AG04450 (cell line): Measurements from ENCODE around the gene MRTO4. TPM values are rescaled to one million over a fixed set of nuclear protein-coding genes. Genes with fewer than 3 reads are reported as not detected.

Experiments
- CTCF ChIA-PET: fragments of 300-600, 350-600 bp; formaldehyde crosslinking; extraction: SDS; loops from one replicate; lab custom pipeline; 2022; ENCODE audit warnings: antibody characterized with exemption, inconsistent platforms; lab: Charles Lee
- POLR2A ChIA-PET: fragments of 350-600 bp; formaldehyde crosslinking; extraction: SDS; loops from one replicate; lab custom pipeline; 2021; ENCODE audit warnings: antibody characterized with exemption, inconsistent platforms; lab: Yijun Ruan, JAX
- DNase-seq: peaks from one replicate; pipeline ENCODE4 v3.0.0-alpha.2; 2011; ENCODE audit warnings: low read depth, low spot score
- H3K27ac ChIP-seq: one replicate; pipeline ENCODE4 v1.5.1; 2012; ENCODE audit warnings: low read depth, low read length, control low read depth
- H3K27me3 ChIP-seq: one replicate; pipeline ENCODE4 v1.6.0; 2012; ENCODE audit warnings: low read length; ENCODE audit not compliant: control insufficient read depth, insufficient read depth
- H3K4me3 ChIP-seq: 2 replicates; pipeline ENCODE4 v1.5.1; 2011; ENCODE audit warnings: mild to moderate bottlenecking, low read depth, low read length, control low read depth
- H3K9me3 ChIP-seq: 2 replicates; pipeline ENCODE4 v1.5.1; 2012; ENCODE audit warnings: low read length; ENCODE audit not compliant: control insufficient read depth, insufficient read depth
- polyA plus RNA-seq: library from polyadenylated mRNA; depleted of rRNA; stranded (reverse); fragments of >200 nt; gene quantifications from 2 replicates; pipeline ENCODE4 v1.2.3, GENCODE V29; 2011
- TF ChIP-seq, protein P1 (sequence below): IDR thresholded peaks from 2 replicates; pipeline ENCODE4 v1.5.1; 2011; ENCODE audit warnings: low read depth, low read length, control low read depth, inconsistent platforms

The MRTO4 gene
- polyA plus RNA-seq, 1 experiment, result 30.8 TPM

DNA sequence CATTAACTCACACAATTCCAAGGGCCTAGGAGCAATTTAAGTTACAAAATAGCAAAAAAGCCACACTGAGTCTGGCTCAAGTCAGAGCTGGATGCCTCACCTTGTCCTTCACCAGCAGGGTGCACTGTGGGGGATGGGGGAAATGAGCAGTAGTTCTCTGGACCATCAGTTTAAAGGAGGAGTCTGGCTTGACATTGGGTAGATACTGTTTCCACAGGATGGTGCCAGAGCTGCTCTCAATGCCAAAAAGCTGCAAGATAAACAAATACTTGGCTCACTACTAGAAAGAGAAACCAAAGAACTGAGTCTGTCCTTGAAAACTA lies 19.1 kb upstream of the MRTO4 start:
- peak; percentile 27 for DNase-seq

GRCh38 chr1:19234224-19234623 lies 17.4 kb upstream of the MRTO4 start:
- ChIA-PET CTCF (no interaction called here), POLR2A (no interaction called here)

More for the DNA sequence above, 19.1 kb upstream of the MRTO4 start:
- ChIA-PET CTCF (interaction anchor here (0.6 to 4.0 kb wide), 5 partner anchors 9 to 422 kb away, joined by 3 to 21 read pairs (median 3); no protein-coding TSS in a partner anchor), POLR2A (interaction anchor here (0.6 to 1.7 kb wide), 3 partner anchors 9 to 69 kb away, joined by 3 to 4 read pairs (median 3); partner anchors contain the start of genes EMC1 and MRTO4)
- H3K27me3 ChIP-seq, result no peaks in the 10 kb centered on the region
- TF ChIP-seq, protein P1, sequence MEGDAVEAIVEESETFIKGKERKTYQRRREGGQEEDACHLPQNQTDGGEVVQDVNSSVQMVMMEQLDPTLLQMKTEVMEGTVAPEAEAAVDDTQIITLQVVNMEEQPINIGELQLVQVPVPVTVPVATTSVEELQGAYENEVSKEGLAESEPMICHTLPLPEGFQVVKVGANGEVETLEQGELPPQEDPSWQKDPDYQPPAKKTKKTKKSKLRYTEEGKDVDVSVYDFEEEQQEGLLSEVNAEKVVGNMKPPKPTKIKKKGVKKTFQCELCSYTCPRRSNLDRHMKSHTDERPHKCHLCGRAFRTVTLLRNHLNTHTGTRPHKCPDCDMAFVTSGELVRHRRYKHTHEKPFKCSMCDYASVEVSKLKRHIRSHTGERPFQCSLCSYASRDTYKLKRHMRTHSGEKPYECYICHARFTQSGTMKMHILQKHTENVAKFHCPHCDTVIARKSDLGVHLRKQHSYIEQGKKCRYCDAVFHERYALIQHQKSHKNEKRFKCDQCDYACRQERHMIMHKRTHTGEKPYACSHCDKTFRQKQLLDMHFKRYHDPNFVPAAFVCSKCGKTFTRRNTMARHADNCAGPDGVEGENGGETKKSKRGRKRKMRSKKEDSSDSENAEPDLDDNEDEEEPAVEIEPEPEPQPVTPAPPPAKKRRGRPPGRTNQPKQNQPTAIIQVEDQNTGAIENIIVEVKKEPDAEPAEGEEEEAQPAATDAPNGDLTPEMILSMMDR, result peak; percentile 46
- H3K27ac ChIP-seq, result peak overlapping the region; percentile 57
- H3K4me3 ChIP-seq, result no peak overlapping the region
- no peaks in the 10 kb centered on the region for H3K9me3 ChIP-seq

DNA sequence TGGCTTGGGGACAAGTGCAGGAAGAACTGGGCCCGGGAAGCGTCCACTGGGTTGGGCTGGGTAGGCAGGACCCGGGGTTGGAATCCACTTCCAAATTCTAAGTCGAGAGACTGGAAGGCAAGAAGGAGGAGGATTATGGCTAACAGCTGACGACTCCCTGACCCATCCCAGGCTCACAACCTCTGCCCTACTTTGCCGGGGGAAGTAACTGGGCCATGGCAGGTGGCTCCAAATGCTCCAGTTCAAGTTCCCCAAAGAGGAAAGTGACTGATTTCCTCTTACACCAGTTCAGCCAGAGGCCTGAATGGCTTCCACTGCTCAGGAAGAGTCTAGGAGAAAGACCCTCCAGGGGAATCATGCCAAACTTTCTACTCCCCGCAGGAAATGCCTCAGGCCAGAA lies 11.7 kb upstream of the MRTO4 start:
- Histone ChIP-seq H3K4me3 (no peak overlapping the region), H3K27ac (no peak overlapping the region), H3K27me3 (no peaks in the 10 kb centered on the region), H3K9me3 (no peaks in the 10 kb centered on the region)
- POLR2A ChIA-PET, result interaction anchor here (0.7 kb wide), 1 partner anchor 289 kb away, joined by 3 read pairs; no protein-coding TSS in a partner anchor
- CTCF ChIA-PET, result interaction anchor here (1.0 to 4.4 kb wide), 14 partner anchors 9 to 356 kb away, joined by 3 to 32 read pairs (median 6); partner anchors contain the start of genes EMC1 and MRTO4
- TF ChIP-seq, protein P1, result no peak
- no peak for DNase-seq

More at GRCh38 chr1:19234224-19234623, 17.4 kb upstream of the MRTO4 start:
- Histone ChIP-seq H3K27ac (no peak overlapping the region), H3K4me3 (no peak overlapping the region), H3K27me3 (no peaks in the 10 kb centered on the region), H3K9me3 (no peaks in the 10 kb centered on the region)
- TF ChIP-seq, protein P1, result no peak
- no peak for DNase-seq

DNA sequence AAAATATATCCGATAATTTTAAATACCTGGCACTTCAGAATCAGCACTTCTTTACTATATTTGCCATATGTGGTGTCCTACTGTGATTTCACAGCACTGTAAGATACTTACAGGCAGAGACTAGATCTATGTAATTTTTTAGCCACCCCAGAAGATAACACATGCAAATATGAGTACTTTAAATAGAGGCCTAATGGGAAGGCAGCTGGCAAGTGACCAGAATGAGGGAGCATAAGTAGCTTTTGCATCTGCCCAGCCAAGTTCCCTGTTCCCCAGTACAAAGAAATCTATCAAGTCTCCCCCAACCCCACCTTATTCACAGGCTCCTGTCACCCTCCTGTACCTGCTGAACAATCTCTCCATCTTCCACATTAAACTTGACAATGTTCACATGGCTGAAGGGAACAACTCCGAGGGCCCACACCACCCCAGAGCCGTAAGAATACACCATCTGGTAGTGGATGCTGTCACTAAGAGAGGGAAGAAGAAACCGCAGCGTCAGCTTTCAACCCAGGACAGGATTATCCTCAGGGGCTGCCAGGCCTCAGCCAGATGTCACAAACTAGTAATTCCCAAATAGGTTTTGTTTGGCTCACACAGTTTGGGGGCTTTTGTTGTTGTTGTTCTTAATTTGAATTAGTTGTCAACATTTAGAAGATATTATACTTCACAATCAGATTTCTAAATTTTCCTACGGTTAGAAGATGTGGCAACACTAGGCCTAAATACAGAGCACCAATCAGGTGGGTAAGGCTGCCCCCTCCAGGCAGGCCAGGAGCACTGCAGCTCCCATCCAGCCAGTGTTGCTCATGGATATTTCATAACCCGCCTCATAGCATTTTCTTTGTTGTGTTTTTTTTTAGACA lies 10.7 kb upstream of the MRTO4 start:
- H3K4me3 ChIP-seq, result no peak overlapping the region
- TF ChIP-seq, protein P1, result peak; percentile 96
- CTCF ChIA-PET, result interaction anchor here (0.5 to 4.4 kb wide), 28 partner anchors 9 to 418 kb away, joined by 3 to 32 read pairs (median 4); partner anchors contain the start of genes EMC1 and MRTO4
- H3K9me3 ChIP-seq, result no peaks in the 10 kb centered on the region
- peak; percentile 38 for DNase-seq
- H3K27me3 ChIP-seq, result no peaks in the 10 kb centered on the region
- POLR2A ChIA-PET, result interaction anchor here (0.6 to 0.8 kb wide), 3 partner anchors 9 to 60 kb away, joined by 3 to 4 read pairs (median 4); no protein-coding TSS in a partner anchor
- no peak overlapping the region for H3K27ac ChIP-seq
